DND-41 (cell line): ENCODE results near the gene CNNM3.

Experiments
- EZH2 ChIP-seq: IDR thresholded peaks from 3 replicates; pipeline ENCODE4 v1.6.1; 2012; ENCODE audit warnings: borderline replicate concordance, low read depth, mild to moderate bottlenecking, moderate library complexity, low read length, inconsistent platforms; ENCODE audit not compliant: severe bottlenecking
- TF ChIP-seq, protein P1 (sequence below): IDR thresholded peaks from 2 replicates; pipeline ENCODE4 v1.5.1; 2012; ENCODE audit warnings: borderline replicate concordance, low read length, moderate library complexity, mild to moderate bottlenecking; ENCODE audit not compliant: poor library complexity, severe bottlenecking; ENCODE audit errors: extremely low read depth

GRCh38 chr2:96866986-96867755 lies 51.1 kb downstream of the CNNM3 start:
- TF ChIP-seq, protein P1, sequence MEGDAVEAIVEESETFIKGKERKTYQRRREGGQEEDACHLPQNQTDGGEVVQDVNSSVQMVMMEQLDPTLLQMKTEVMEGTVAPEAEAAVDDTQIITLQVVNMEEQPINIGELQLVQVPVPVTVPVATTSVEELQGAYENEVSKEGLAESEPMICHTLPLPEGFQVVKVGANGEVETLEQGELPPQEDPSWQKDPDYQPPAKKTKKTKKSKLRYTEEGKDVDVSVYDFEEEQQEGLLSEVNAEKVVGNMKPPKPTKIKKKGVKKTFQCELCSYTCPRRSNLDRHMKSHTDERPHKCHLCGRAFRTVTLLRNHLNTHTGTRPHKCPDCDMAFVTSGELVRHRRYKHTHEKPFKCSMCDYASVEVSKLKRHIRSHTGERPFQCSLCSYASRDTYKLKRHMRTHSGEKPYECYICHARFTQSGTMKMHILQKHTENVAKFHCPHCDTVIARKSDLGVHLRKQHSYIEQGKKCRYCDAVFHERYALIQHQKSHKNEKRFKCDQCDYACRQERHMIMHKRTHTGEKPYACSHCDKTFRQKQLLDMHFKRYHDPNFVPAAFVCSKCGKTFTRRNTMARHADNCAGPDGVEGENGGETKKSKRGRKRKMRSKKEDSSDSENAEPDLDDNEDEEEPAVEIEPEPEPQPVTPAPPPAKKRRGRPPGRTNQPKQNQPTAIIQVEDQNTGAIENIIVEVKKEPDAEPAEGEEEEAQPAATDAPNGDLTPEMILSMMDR, result no peak
- no peak for TF ChIP-seq EZH2
